ENCODE results near the gene SMAD5.

DNA sequence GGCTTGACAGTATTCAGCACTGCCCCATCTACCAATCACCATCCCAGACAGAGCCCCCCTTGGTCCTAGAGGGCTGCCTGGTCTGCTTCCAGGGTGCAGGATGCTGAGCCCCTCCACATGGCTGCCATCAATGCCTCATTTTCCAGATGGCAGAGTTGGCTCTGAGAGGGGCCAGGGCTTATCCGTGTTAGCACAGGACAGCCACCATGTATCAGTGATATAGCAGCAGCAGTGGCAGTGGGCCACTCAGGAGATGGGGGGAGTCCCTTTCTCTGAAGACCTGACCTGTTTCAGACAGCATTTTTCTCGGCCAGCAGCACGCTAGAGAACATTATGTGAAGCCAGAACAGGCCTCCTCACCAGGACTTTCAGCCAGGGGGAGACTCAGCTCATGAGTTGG is 61.9 kb downstream of the SMAD5 start:
- no peak for TF ChIP-seq EZH2 (IDR thresholded peaks at IDR 0.05; ENCODE audit: borderline replicate concordance, insufficient read depth, low read depth, low read length, poor library complexity, severe bottlenecking)
- TF ChIP-seq, protein P1, sequence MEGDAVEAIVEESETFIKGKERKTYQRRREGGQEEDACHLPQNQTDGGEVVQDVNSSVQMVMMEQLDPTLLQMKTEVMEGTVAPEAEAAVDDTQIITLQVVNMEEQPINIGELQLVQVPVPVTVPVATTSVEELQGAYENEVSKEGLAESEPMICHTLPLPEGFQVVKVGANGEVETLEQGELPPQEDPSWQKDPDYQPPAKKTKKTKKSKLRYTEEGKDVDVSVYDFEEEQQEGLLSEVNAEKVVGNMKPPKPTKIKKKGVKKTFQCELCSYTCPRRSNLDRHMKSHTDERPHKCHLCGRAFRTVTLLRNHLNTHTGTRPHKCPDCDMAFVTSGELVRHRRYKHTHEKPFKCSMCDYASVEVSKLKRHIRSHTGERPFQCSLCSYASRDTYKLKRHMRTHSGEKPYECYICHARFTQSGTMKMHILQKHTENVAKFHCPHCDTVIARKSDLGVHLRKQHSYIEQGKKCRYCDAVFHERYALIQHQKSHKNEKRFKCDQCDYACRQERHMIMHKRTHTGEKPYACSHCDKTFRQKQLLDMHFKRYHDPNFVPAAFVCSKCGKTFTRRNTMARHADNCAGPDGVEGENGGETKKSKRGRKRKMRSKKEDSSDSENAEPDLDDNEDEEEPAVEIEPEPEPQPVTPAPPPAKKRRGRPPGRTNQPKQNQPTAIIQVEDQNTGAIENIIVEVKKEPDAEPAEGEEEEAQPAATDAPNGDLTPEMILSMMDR (IDR thresholded peaks at IDR 0.05): no peak

All from B cell (primary cell).